Inflammatory macrophage (primary cell): Measurements from ENCODE around the gene POMT1.

Experiments used
- DNase-seq, 2 donors: peaks; one replicate each; pipeline ENCODE4 v3.0.0-alpha.2; 2020 to 2022

Gene POMT1

DNA sequence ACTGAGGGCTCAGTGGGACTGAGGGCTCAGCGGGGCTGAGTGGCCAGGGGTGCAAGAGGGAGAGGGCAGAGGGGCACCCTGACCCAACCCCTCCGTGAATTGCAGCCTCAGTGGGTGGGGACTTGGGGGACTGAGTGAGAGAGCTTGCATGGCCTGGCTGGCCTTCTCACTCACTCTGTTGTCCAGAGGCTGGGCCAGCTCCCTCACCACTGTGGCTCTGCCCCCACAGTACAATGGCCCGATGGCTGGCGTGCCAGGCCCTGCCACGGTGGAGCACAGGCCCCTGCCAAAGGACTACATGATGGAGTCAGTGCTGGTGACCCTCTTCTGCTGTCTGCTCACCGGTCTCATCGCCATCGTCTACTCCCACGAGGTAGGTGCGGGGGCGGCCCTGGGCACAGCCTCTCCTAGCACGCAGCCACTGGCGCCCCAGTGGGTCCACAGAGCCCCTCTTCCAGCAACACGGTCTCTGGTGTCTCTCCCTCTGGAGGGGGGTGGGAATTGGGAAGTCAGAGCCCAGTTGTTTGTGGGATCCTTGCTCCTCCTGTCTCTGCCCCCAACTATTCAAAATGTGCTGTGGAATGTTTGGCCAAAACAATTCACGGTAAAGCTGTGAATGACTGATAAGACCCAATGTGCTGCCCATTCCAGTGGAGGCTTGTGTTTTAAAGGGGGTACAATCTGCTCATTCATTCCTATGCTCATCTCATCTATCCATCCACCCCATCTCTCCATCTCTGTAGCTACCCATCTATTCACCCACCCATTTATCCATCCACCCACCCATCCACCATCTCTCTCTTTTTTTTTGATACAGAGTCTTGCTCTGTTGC is 53.3 kb downstream of the POMT1 start:
- no peak for DNase-seq

DNA sequence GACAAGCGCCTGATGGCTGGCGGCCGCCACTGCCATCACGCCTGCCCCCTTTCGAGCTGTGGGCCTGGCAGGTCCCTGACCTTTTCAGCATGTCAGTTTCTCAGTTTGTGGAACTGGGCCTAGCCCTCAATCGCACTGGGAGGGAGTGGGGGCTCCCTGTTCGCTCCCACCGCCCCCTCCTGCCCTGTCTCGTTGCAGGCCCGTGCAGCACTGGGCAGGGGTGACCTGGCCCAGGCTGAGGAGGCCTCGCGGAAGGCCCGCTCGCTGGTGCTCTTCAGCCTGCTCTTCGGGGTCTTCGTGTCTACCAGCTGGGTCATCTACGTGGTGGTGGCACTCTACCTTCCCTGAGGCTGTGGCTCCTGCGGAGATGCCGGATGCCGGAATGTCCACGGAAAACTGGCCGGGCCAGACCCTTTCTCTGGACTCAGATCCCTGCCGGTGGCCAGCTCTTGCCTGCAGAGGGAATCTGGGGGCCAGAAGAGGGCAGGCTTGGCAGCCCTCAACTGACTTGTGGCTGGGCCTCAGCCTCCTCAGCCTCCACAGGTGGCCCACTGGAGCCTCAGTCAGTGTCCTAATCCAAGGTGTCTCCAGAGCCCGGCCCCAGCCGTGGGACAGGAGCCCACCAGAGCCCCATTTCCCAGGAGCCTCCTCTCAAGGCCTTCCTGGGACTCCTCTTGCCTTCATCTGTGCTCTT is 55.3 kb downstream of the POMT1 start:
- DNase-seq, result no peak

DNA sequence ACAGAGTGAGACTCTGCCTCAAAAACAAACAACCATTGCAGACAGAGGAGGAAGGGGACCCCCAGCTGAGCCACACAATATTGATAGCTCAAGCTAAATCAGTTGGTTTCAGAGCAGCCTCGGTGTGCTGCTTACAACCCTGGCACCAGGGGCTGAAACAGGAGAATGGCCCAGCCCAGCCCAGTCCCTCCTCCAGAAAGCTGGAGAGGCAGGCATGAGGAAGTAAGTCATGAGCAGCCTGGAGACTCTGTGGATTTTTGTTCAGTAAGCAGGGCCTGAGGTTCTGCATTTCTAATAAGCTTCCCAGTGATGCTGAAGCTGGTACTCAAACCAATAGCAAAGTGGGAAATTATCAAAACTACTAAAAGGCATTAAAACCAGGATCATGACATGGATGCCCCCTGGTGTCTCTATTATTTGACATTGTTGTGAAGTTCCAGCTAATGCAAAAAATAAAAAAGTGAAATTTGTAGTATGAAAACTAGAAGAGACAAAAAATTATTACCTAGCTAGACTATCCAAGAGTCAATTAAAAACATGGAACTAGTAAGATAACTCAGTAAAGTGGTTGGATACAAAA is 56.8 kb downstream of the POMT1 start:
- peak; percentile 47 to 73 for DNase-seq

DNA sequence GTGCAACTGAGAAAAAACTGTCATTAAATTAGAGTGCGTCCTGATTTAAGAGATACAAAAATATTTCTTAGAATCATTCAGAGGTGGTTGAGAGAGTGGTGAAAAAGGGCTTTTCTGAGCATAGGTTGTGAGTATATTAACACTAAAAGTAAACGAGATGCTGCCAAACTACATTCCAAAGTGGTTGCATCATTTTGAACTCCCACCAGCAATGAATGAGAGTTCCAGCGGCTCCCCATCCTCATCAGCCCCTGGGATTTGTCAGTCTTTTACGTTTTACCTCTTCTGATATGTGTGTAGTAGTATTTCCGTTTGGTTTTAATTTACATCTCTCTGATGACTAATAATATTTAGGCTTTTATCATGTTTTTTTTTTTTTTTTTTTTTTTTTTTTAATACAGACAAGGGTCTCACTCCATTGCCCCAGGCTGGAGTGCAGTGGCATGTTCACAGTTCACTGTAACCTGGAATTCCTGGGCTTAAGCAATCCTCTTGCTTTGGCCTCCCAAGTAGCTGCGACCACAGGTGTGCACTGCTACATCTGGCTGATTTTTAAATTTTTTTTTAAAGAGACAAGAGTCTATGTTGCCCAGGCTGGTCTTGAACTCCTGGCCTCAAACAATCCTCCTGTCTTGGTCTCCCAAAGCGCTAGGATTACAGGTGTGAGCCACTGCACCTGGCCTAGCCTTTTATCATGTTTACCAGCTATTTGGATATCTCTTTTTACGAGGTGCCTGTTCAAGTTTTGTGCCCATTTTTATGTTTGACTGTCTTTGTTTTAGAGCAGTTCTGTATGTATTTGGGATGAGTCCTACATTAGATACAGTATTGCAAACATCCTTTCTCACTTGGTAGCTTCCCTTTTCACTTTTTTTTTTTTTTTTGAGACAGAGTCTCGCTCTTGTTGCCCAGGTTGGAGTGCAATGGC is 59.6 kb downstream of the POMT1 start:
- DNase-seq, result no peak

DNA sequence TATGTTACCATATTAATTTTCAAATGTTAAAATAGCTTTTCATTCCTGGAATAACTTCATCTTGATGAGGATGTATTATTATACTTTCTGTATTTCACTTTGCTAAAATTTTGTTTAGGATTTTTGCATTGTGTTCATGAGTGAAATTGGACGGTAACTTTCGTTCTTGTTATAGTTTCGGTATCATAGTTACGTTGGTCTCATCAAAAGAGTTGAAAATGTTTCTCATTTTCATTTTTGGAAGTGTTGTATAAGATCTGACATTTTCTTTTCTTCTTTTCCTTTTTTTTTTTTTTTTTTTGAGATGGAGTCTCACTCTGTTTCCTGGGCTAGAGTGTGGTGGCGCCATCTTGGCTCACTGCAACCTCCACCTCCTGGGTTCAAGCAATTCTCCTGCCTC is 62.7 kb downstream of the POMT1 start:
- no peak for DNase-seq

DNA sequence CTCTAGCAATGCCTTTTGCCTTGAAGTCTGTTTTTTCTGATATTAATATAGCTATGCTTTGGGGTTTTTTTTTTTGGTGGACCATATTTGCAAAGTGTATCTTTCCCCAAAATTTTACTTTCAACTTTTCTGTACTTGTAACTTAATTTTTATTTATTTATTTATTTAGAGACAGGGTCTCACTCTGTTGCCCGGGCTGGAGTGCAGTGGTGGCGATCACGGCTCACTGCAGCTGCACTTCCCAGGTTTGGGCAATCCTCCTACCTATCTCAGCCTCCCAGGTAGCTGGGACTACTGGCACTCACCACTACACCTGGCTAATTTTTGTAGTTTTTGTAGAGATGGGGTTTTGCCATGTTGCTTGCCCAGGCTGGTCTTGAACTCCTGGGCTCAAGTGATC is 63.4 kb downstream of the POMT1 start:
- DNase-seq, result no peak

DNA sequence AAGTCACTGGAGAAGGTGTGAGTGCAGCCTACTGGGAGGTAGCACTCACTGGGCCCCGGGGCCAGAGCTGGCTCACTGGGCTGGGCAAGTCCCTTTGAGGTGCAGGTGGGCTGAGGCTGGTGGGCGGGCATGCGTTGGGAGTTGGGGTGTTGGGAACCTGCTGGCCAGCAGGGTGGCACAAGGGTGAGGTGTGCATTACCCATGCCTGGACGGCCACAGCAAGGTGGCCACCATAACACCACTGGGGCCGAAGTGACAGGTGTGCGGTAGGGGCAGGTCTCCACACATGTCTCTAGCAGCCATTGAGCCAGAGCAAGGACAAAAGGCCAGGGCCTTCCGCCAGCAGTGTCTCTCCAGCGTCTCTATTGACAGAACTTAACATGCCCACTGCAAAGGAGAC is 65.2 kb downstream of the POMT1 start:
- DNase-seq, result no peak
